RPMI8226 (cell line): ENCODE measurements around the gene NUDT4.
A peak's percentile ranks its signal among the peaks of the same experiment; 100 is the strongest.
"Not testable (repeated sequence)": the region's sequence is repeated elsewhere in the genome, so short reads cannot be mapped to it uniquely, and the experiment has no call there.

ENCODE experiments used
- DNase-seq: peaks from one replicate; pipeline ENCODE4 v3.0.0-alpha.2; 2015

NUDT4 gene

GRCh38 chr12:93432031-93432430 is 54.3 kb downstream of the NUDT4 start:
- DNase-seq: not testable (repeated sequence)

GRCh38 chr12:93434256-93434865 is 56.6 kb downstream of the NUDT4 start:
- DNase-seq: no peak

GRCh38 chr12:93438266-93439050 is 60.7 kb downstream of the NUDT4 start:
- DNase-seq: no peak

- DNase-seq: no peak
These were observed 62.5 kb downstream of the NUDT4 start for GRCh38 chr12:93440043-93440835.

- peak; percentile 35 for DNase-seq
These were observed 63.4 kb downstream of the NUDT4 start for GRCh38 chr12:93441081-93441616.

- peak; percentile 96 for DNase-seq
These were observed 64.1 kb downstream of the NUDT4 start, which contains the start of gene UBE2N for GRCh38 chr12:93441617-93442410. Gene UBE2N, minus strand, starts transcription at chr12:93441947. Its CDS starts 63 bp downstream, at chr12:93441884.

- peak; percentile 5 for DNase-seq
These were observed 65.0 kb downstream of the NUDT4 start for GRCh38 chr12:93442411-93443340.

- DNase-seq: no peak
These were observed 65.9 kb downstream of the NUDT4 start for GRCh38 chr12:93443576-93443975.

- no peak for DNase-seq
These were observed 70.0 kb downstream of the NUDT4 start for GRCh38 chr12:93447555-93448290.

GRCh38 chr12:93448796-93449195 is 71.1 kb downstream of the NUDT4 start:
- DNase-seq: no peak

- no peak for DNase-seq
These were observed 71.6 kb downstream of the NUDT4 start for GRCh38 chr12:93449277-93449676.

- DNase-seq: no peak
These were observed 73.9 kb downstream of the NUDT4 start for GRCh38 chr12:93451423-93452158.

GRCh38 chr12:93453633-93454032 is 75.9 kb downstream of the NUDT4 start:
- DNase-seq: no peak

GRCh38 chr12:93456077-93456476 is 78.4 kb downstream of the NUDT4 start:
- DNase-seq: no peak
